ENCODE results near the gene TWSG1. TPM values are rescaled to one million over a fixed set of nuclear protein-coding genes. Genes with fewer than 3 reads are reported as not detected.

TWSG1 gene
- total and polyA plus RNA-seq, 2 donors from 2014 or later, result 16.9 to 50.1 TPM

DNA sequence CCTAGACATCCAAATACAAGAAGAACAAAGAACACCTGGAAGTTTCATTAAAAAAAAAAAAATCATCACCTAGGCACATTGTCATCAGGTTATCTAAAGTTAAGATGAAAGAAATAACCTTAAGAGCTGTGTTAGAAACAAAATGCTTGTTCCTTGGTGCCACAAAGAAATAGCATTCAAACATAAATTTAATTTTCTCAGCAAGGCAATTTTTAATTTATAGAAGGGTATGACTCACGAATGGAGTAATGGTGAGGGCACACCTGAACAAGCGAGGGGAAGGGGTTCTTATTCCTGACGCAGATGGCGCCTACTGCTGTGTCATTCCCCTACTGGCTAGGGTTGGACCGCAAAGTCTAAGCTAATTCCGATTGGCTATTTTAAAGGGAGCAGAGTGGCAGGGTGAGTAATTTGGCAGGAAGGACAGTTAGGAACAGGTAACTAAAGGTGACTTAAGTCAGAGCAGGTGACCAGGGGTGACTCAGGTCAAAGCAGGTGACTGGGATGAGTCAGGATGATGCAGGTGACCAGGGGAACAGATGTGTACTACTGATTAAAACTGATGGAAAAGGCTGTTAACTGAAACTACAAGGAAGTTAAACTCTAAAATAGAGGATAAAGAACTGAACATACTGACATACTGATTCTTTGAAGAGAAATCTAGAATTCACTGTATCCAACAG is 30.0 kb upstream of the TWSG1 start:
- Histone ChIP-seq H3K9ac (ENCODE audit: low read length in 3 of 3) (no peak overlapping the region), H3K4me3 (ENCODE audit: low read length in 3 of 3) (no peak overlapping the region), H3K4me1 (ENCODE audit: control insufficient read depth in 2 of 3, insufficient read depth in 2 of 3, low read depth in 1 of 3, low read length in 3 of 3) (no peaks in the 10 kb centered on the region), H3K36me3 (ENCODE audit: control insufficient read depth in 2 of 3, insufficient read depth in 3 of 3, low read length in 3 of 3) (no peaks in the 10 kb centered on the region), H3K9me3 (ENCODE audit: control insufficient read depth in 2 of 3, insufficient read depth in 1 of 3, low read length in 3 of 3) (peaks cover 0 to 7% (median 2%) of the 10 kb centered on the region in 3 donors), H3K27ac (ENCODE audit: low read depth in 2 of 2, low read length in 2 of 2) (no peak overlapping the region), H3K27me3 (ENCODE audit: control insufficient read depth, insufficient read depth, low read length) (no peaks in the 10 kb centered on the region)
- DNase-seq (no peak), FAIRE-seq (no peak)
- TF ChIP-seq, protein P1, sequence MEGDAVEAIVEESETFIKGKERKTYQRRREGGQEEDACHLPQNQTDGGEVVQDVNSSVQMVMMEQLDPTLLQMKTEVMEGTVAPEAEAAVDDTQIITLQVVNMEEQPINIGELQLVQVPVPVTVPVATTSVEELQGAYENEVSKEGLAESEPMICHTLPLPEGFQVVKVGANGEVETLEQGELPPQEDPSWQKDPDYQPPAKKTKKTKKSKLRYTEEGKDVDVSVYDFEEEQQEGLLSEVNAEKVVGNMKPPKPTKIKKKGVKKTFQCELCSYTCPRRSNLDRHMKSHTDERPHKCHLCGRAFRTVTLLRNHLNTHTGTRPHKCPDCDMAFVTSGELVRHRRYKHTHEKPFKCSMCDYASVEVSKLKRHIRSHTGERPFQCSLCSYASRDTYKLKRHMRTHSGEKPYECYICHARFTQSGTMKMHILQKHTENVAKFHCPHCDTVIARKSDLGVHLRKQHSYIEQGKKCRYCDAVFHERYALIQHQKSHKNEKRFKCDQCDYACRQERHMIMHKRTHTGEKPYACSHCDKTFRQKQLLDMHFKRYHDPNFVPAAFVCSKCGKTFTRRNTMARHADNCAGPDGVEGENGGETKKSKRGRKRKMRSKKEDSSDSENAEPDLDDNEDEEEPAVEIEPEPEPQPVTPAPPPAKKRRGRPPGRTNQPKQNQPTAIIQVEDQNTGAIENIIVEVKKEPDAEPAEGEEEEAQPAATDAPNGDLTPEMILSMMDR (IDR thresholded peaks at IDR 0.05; ENCODE audit: borderline replicate concordance, extremely low read depth, insufficient read depth), result no peak
- intact Hi-C loops (cut with DNase I), result no loop called here

- DNase-seq, result no peak
- no peak for FAIRE-seq
- no peak overlapping the region for H3K27ac ChIP-seq (ENCODE audit: low read depth in 2 of 2, low read length in 2 of 2)
- no peak overlapping the region for H3K9ac ChIP-seq (ENCODE audit: low read length in 3 of 3)
- H3K4me3 ChIP-seq (ENCODE audit: low read length in 3 of 3), result no peak overlapping the region
- H3K36me3 ChIP-seq (ENCODE audit: control insufficient read depth in 2 of 3, insufficient read depth in 3 of 3, low read length in 3 of 3), result no peaks in the 10 kb centered on the region
- H3K4me1 ChIP-seq (ENCODE audit: control insufficient read depth in 2 of 3, insufficient read depth in 2 of 3, low read depth in 1 of 3, low read length in 3 of 3), result no peaks in the 10 kb centered on the region
- intact Hi-C loops (cut with DNase I), result no loop called here
- TF ChIP-seq, protein P1 (IDR thresholded peaks at IDR 0.05; ENCODE audit: borderline replicate concordance, extremely low read depth, insufficient read depth), result no peak
- H3K27me3 ChIP-seq (ENCODE audit: control insufficient read depth, insufficient read depth, low read length), result no peaks in the 10 kb centered on the region
- no peaks in the 10 kb centered on the region for H3K9me3 ChIP-seq (ENCODE audit: control insufficient read depth in 2 of 3, insufficient read depth in 1 of 3, low read length in 3 of 3)
These were observed 15.2 kb upstream of the TWSG1 start for GRCh38 chr18:9319333-9319732.

DNA sequence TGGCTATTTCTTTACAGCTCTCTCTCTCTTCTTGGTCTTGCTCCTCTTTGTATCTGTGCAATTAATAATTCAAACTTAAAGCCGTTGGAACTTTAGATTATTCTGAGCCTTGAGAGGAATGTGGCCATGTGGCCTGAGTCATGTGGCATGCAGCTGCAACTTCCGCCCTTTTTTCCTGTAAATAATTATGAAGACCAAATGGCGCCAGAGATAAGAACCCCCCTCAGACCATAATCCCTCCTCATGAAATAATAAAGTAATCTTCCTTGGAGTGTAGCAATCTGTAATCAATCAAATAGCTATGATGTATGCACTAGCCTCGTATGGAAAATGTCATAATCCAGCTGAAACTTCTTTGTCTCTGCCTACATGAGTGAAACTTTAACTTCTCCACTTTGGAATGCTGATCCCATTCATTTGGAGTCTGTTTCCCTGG is 13.5 kb upstream of the TWSG1 start:
- no peak overlapping the region for H3K4me3 ChIP-seq (ENCODE audit: low read length in 3 of 3)
- TF ChIP-seq, protein P1 (IDR thresholded peaks at IDR 0.05; ENCODE audit: borderline replicate concordance, extremely low read depth, insufficient read depth), result no peak
- DNase-seq (peak in 2 of 5 donors; percentile 54 to 77), FAIRE-seq (no peak)
- no peak overlapping the region for H3K27ac ChIP-seq (ENCODE audit: low read depth in 2 of 2, low read length in 2 of 2)
- H3K4me1 ChIP-seq (ENCODE audit: control insufficient read depth in 2 of 3, insufficient read depth in 2 of 3, low read depth in 1 of 3, low read length in 3 of 3), result no peaks in the 10 kb centered on the region
- H3K9ac ChIP-seq (ENCODE audit: low read length in 3 of 3), result no peak overlapping the region
- H3K27me3 ChIP-seq (ENCODE audit: control insufficient read depth, insufficient read depth, low read length), result no peaks in the 10 kb centered on the region
- H3K36me3 ChIP-seq (ENCODE audit: control insufficient read depth in 2 of 3, insufficient read depth in 3 of 3, low read length in 3 of 3), result no peaks in the 10 kb centered on the region
- H3K9me3 ChIP-seq (ENCODE audit: control insufficient read depth in 2 of 3, insufficient read depth in 1 of 3, low read length in 3 of 3), result no peaks in the 10 kb centered on the region
- intact Hi-C loops (cut with DNase I), result no loop called here

Measured in kidney (tissue), 14 donors.